HG03558 (cell line): Measurements from ENCODE around the gene SLIT3.

Experiments used
- ATAC-seq: cut with Tn5 transposase; IDR thresholded peaks from one replicate; pipeline ENCODE4 v1.9.1; 2021; ENCODE audit warnings: moderate number of reproducible peaks; ENCODE audit not compliant: unreplicated experiment; ENCODE audit errors: extremely low read depth

The SLIT3 gene

GRCh38 chr5:168713051-168713450, 587.9 kb downstream of the SLIT3 start:
- no peak for ATAC-seq

- no peak for ATAC-seq
Observed at GRCh38 chr5:168712280-168712924, 588.5 kb downstream of the SLIT3 start.

GRCh38 chr5:168710706-168711105, 590.2 kb downstream of the SLIT3 start:
- ATAC-seq, result no peak

GRCh38 chr5:168707716-168708695, 592.9 kb downstream of the SLIT3 start:
- ATAC-seq, result no peak

GRCh38 chr5:168706655-168707069, 594.3 kb downstream of the SLIT3 start:
- ATAC-seq, result no peak

GRCh38 chr5:168705321-168705720, 595.6 kb downstream of the SLIT3 start:
- ATAC-seq, result no peak

- ATAC-seq, result no peak
Observed at GRCh38 chr5:168702511-168702910, 598.4 kb downstream of the SLIT3 start.

- no peak for ATAC-seq
Observed at GRCh38 chr5:168701641-168702040, 599.3 kb downstream of the SLIT3 start.

GRCh38 chr5:168699002-168699401, 601.9 kb downstream of the SLIT3 start:
- ATAC-seq, result no peak

GRCh38 chr5:168697034-168697720, 603.8 kb downstream of the SLIT3 start:
- no peak for ATAC-seq

GRCh38 chr5:168696611-168697010, 604.3 kb downstream of the SLIT3 start:
- no peak for ATAC-seq

- ATAC-seq, result no peak
Observed at GRCh38 chr5:168695301-168695835, 605.6 kb downstream of the SLIT3 start.

- no peak for ATAC-seq
Observed at GRCh38 chr5:168694289-168694688, 606.6 kb downstream of the SLIT3 start.

- ATAC-seq, result no peak
Observed at GRCh38 chr5:168693883-168694282, 607.1 kb downstream of the SLIT3 start.

GRCh38 chr5:168693297-168693696, 607.6 kb downstream of the SLIT3 start:
- no peak for ATAC-seq

GRCh38 chr5:168691891-168692290, 609.0 kb downstream of the SLIT3 start:
- ATAC-seq, result no peak

GRCh38 chr5:168689260-168689659, 611.7 kb downstream of the SLIT3 start:
- ATAC-seq, result no peak

- no peak for ATAC-seq
Observed at GRCh38 chr5:168686837-168687236, 614.1 kb downstream of the SLIT3 start.

- ATAC-seq, result no peak
Observed at GRCh38 chr5:168685566-168685965, 615.4 kb downstream of the SLIT3 start.

- no peak for ATAC-seq
Observed at GRCh38 chr5:168683927-168684295, 617.0 kb downstream of the SLIT3 start.
